Measurements from ENCODE around the gene KRTAP10-4.
"Not testable (repeated sequence)": the region's sequence is repeated elsewhere in the genome, so short reads cannot be mapped to it uniquely, and the experiment has no call there.

KRTAP10-4 gene

DNA sequence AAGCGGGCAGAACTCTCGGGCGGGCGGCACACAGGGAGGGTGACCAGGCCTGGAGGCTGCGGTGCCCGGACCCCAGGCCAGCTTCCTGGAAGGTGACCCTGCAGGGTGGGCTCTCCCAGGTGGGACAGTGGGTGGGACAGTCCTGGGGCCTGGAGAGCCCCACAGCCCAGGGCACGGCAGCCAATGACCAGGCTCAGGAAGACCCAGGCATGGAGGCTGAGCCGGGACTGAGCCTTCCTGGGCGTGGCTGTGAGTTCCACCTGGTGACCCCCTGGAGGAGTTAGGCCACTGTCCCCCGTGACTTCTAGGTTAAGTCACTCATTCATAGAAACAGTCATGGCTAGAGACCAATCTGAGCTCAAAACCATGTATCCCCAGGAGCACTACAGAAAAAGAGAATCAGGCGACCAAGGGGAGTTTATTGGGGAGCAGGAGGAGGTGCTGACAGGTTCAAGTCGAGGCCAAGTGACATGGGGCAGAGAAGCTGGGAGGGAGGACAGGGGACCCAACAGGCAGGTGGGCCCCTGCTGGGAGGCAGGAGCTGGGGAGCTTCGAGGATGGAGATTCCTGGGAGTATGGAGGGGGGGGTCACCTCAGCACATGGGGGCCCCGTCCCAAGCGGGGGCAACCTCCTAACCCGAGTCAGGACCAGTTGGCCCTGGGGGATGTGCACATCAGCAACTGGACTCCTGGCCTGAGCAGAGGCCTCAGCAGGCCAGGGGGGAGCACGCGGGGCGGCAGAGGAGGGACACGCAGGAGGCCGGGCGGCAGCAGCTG is 5.7 kb downstream of the KRTAP10-4 start:
- DNase-seq (ENCODE audit: low read depth), result no peak

DNA sequence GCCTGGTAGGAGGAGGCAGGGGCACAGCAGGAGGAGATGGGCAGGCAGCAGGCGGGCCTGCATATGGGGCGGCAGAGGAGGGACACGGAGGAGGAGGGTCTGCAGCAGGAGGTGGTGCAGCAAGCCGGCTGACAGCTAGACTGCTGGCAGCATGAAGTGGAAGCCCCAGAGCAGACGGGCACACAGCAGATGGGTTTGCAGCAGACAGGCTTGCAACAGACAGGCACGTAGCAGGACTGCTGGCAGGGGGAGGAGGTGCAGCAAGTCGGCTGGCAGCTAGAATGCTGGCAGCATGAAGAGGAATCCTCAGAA is 6.3 kb downstream of the KRTAP10-4 start:
- no peak for DNase-seq (ENCODE audit: low read depth)

DNA sequence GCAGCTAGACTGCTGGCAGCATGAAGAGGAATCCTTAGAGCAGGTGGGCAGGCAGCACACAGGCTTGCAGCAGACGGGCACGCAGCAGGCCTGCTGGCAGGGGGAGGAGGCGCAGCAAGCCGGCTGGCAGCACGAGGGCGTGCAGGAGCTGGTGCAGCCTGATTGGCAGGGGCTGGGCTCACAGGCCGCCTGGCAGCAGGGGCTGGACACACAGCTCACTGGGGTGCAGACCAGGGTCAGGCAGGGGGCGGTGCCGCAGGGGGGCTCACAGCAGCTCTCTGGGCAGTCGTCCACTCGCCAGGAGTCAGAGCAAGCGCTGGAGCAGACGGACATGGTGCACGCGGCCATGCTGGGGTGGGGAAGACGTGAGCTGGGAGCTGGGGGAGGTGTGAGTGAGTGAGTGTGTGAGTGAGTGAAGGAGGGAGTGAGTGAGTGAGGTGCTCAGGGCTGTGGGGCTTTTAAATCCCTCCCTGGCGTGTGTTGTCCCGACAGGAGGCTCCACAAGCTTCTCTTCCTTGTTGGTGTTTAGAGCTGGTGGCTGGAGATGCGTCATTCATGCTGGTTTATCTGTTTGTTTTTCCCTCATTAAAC is 6.8 kb downstream of the KRTAP10-4 start, which contains the start of gene KRTAP10-5:
Gene KRTAP10-5 (minus strand): TSS at position 374 of the 591 bp plus-strand sequence. CDS start 26 bp downstream, at position 348.
- not testable (repeated sequence) for DNase-seq (ENCODE audit: low read depth)

DNA sequence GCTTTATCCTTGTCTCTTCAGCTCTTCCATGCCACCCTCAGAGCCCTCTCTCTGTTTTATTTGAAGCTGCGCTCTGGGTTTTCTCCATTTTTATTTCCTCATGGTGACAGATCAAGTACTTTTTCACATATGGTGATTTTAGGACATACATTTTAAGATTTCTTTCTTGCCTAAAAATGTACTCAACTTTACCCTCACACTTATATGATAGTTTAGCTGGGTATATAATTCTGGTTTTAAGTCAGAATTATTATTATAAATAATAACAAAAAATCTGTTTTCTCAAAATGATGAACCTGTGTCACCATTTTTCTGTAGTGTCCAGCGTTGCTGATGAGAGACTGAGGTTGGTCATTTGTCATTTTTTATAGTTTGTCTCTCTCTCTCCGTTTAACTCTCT is 7.6 kb downstream of the KRTAP10-4 start:
- DNase-seq (ENCODE audit: low read depth), result no peak

DNA sequence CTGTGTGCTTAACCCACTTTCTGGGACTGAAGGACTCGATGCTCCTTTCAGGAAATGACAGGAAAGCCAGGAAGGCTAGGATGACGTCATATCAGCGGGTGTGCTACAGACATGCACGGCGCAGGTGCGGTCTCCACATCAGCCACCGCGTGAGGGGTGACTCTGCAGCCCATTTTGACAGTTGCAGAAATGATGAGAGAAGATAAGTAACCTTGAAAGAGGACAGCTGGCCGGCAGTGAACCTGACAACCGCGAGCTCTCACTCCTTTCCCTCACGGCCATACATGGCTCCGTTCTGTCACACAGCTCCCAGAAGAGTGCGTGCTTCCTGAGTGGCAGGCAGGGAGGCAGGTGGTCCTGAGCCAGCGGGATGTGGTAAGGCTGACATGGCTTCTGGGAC is 8.5 kb downstream of the KRTAP10-4 start:
- DNase-seq (ENCODE audit: low read depth), result no peak

DNA sequence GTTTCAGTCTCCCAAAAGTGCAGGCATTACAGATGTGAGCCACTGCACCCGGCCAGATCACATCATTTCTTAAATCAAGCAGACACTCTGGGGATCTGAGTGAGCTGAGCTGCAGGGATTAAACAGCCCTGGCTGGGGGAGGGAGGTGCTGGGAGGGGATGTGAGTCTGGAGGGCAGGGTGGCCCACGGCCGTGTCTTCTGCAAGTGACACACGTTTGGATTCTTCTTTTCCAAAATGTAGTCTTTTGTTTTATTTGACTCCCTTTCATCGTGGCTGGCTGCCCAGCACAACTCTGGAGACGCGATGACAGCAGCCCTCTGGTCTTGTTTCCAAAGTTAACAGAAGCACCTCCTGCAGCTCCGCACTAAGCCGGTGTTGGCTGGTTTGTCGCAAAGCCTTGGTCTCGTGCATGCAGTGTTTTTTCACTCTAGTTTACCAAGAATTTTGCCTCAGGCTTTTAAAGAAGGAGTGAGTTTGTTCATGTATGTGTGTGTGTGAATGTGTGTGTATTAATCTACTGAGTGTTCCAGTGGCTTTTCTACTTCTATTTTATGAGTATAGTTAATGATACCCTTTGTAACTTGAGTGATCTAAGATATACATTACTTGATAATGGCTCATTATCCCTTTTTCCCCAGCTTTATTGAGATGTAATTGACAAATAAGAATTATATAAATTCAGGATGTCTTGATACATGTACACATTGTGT is 9.7 kb downstream of the KRTAP10-4 start:
- DNase-seq (ENCODE audit: low read depth), result no peak

DNA sequence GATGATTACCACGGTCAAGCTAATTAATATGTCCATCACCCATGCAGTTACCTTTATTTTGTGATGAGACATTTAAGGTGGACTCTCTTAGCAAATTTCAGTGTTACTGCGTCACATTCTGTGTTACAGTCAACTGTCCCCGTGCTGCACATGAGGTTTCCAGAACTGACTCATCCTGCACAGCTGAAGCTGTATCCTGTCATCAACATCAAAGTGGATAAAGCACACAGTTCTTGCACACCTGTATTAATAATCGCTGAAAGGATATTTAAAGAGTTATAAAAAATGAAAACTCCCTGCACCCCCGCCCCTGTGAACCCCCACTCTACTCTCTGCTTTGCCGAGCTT is 10.2 kb downstream of the KRTAP10-4 start:
- DNase-seq (ENCODE audit: low read depth), result peak; percentile 22

DNA sequence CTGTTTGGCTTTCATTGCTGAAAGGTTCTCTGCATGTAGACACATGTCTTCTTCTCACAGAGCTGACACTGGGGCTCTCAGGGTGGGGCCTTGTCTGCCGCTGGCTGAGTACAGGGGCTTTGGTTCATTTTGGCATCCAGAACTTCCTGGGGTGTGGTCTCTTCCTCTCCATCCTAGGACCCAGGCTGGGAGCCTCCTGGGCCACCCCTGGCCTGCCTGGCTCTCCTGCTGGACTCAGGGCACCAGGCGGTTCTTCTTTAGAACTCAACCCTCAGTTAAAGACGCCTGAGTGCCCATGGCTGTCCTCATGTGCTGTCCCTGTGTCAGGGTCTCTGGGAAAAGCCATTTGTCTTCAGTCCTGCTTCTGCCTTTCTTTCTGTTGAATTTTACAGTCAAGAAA is 12.4 kb downstream of the KRTAP10-4 start:
- no peak for DNase-seq (ENCODE audit: low read depth)

DNA sequence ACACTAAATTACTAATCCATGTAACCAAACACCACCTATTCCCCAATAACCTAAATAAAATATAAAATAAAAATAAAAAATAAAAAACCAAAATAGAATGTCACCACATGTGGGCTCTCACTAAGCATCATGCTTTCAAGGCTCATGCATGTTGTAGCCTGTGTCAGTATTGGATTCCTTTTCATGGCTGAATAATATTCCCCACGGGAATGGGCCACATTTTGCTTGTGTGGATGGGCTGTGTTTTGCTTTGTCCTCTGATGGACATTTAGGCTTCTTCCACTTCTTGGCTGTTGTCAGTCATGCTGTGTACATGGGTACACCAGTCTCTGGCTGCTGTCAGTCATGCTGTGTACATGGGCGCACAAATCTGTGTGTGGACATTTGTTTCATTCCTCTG is 15.6 kb downstream of the KRTAP10-4 start:
- DNase-seq (ENCODE audit: low read depth), result no peak

DNA sequence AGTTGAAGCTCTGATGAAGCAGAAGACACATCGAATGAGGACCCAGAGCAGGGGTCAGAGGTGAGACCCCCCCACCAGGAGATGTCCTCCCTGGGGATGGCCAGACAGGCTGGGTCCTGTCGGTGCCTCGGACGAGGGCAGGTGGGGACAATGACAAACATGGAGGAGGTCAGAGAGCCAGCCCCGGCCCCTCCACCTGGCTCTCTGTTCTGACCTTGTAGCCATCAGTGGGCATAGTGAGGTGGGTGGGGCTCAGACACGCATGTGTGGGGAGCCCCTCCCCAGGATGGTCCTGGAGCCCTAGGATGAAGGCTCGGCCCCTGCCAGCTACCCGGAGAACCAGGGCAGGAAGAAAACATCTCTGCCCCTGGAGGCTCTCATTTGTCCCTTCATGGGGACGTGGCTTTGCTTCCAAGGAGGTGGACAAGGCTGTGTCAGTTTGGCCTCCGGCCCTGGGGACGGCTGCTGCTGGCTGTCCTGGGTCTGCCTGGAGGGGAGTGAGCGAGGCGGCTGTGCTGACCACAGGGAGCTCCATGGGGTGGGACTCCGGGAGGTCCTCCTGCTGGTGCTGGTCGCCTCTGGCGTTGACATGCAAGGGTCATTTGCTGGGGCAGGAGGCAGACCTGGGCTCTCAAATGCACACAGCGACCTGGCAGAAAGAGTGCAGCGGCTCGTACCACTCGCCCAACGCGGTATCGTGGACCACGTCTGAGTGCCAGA is 16.2 kb downstream of the KRTAP10-4 start:
- DNase-seq (ENCODE audit: low read depth), result no peak

DNA sequence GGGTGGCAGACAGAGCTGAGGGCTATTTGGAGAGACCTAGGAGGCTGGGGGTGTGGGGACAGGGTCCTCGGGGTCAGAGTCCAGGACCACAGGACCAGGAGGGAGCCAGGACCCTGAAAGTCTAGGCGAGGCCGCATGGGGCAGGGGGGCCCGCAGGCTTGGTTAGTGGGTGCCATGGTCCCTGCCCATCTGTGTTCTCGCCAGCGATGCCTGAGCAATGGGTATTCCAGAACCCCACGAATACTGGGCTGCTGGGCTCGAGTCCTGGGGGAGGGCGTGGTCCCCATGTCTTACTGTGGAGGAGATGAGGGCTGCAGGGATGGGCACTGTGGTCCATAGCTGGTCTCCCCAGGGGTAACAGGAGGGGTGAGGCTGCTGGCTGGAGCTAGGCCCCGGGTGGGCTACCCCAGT is 16.8 kb downstream of the KRTAP10-4 start:
- DNase-seq (ENCODE audit: low read depth), result no peak

DNA sequence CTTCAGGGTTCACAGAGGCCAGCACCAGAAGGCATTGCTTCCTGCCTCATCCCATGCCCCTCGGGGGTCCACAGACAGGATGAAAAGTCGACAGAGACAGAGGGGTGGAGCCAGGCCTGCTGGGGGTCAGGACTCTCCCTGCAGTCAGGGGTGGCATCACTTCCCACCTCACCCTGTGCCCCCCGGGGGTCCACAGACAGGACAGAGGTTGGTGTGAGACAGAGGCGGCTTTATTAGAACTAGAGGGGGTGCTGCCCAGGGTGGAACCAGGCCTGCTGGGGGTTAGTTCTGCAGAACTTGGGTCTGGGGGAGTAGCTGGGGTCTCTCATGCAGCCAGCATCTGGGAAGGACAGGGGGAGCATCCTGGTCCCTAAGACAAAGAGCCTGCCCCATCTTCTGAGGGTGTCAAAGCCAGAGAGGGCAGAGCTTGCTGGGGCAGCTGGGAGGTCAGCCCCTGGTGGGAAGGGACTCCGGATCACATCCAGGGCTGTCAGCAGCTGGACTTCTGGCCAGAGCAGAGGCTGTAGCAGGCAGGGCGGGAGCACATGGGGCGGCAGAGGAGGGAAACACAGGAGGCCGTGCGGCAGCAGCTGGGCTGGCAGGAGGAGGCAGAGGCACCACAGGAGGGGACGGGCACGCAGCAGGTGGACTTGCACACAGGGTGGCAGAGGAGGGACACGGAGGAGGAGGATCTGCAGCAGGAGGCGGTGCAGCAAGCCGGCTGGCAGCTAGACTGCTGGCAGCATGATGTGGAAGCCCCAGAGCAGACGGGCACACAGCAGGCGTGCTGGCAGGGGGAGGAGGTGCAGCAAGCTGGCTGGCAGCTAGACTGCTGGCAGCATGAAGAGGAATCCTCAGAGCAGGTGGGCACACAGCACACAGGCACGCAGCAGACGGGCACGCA is 17.6 kb downstream of the KRTAP10-4 start:
- not testable (repeated sequence) for DNase-seq (ENCODE audit: low read depth)

DNA sequence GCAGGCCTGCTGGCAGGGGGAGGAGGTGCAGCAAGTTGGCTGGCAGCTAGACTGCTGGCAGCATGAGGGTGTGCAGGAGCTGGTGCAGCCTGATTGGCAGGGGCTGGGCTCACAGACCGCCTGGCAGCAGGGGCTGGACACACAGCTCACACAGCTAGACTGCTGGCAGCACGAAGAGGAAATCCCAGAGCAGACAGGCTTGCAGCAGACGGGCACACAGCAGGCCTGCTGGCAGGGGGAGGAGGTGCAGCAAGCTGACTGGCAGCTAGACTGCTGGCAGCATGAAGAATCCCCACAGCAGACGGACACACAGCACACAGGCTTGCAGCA is 18.2 kb downstream of the KRTAP10-4 start:
- DNase-seq (ENCODE audit: low read depth), result not testable (repeated sequence)

DNA sequence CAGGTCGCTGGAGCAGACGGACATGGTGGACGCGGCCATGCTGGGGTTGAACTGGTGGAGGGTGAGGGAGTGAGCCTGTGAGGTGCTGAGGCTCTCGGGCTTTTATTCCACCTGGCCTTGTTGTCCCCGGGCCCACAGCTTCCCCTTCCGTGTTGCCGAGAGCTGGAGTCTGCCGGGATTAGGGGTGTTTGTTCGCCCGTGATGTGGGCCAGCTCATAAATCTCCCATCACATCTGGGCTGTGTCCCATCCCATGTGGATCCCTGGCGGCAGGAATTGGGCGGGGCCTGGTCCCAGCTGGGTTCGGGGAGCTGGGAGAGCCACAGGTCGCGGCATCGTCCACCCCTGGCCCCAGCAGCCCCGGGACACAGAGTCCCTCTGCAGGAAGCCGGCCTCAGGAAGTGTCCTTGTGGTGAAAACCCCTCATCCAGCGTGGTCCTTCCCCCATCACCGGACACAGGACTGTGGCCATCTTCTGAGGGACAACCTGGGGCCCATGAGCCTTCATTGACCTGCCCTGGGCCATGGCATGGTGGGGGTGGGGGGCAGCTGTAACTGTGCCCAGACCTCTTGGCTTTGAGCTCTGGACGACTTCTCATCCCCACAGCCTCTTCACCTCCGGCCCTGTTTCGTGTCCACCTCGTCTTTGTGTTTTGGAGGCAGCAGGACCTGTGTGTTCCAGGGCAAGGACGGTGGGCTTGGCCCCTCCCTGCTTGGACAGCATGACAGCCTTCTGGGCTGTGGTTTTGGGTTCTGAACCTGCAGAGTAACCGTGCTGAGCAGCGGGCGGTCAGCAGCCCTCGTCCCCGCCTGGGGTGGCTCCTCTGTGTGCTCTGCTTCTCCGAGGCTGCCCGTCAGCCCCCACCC is 19.1 kb downstream of the KRTAP10-4 start, which contains the start of gene KRTAP10-6:
Gene KRTAP10-6 (minus strand): TSS at position 60 of the 866 bp plus-strand sequence. CDS start 21 bp downstream, at position 39.
- DNase-seq (ENCODE audit: low read depth), result no peak

DNA sequence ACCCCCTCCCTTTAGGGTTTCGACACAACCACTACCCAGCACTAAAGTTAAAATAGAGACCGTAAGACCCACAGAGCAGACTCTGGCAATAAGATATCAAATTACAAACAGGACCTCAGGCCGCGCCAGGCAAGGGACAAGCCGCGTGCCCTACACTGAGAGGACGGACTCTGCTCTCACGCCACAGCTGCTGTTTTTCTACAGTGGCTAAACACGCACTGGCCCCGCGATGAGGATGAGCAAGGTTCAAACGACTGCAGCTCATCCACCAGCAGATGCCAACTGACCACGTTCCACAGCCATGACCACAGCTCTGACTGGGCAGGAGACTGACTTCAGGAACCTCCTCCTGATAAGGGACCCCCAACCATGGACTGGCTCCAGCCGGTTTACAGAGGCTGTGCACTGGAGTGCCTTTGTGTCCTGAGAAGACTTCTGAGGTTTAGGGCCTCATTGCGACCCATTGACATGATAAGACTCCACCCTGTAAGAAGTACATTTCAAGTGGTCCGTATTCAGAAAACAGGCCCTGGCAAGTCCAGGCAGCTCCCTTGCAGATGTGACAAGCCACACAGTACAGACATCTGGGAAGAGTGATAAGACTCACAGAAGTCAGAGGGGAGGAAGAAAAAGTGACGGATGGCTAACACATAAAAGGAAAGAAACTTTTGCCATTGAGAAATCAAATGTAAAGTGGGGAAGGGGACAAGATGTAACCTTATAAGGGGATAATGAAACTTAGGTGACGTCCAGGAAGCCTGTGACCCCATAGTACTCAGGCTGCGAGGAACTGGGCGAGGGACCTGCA is 20.3 kb downstream of the KRTAP10-4 start:
- DNase-seq (ENCODE audit: low read depth), result no peak

DNA sequence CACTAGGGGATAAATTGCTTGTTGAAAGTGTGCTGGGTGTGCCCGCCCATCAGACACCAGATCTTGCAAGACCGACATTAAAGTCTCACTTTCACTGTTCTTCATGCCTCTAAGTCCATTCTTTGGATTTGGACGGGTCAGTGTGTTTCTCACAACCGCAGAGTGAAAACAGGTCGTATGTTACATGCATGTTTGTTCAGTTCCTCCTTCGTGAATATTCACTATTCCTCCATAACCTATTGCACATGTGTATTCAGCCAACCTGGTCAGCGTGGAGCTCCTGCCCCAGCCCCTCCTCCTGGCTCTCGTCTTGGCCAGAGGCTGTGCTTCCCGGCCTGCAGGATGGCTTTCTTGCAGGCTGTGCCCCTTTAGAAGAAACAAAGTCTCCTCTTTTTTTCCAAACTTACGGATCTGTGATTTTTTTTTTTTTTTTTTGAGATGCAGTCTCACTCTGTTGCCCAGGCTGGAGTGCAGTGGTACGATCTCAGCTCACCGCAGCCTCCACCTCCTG is 20.9 kb downstream of the KRTAP10-4 start:
- no peak for DNase-seq (ENCODE audit: low read depth)

DNA sequence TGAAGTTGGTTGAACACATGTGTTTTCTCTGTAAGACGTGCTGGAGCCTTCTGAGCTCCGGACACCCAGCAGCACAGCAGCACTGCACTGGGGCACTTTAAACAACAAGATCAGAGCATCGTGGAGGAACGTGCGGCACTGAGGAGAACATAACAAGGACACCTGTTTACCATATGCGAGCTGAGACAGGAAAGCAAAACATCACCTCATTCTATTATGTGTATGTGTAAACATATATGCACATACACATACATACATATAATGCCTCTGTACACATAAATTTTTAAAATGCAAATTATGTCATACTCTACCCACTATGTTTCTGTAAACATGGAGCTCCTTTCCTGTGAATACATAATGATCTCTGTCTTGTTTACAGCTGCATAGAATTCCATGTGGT is 22.0 kb downstream of the KRTAP10-4 start:
- no peak for DNase-seq (ENCODE audit: low read depth)

DNA sequence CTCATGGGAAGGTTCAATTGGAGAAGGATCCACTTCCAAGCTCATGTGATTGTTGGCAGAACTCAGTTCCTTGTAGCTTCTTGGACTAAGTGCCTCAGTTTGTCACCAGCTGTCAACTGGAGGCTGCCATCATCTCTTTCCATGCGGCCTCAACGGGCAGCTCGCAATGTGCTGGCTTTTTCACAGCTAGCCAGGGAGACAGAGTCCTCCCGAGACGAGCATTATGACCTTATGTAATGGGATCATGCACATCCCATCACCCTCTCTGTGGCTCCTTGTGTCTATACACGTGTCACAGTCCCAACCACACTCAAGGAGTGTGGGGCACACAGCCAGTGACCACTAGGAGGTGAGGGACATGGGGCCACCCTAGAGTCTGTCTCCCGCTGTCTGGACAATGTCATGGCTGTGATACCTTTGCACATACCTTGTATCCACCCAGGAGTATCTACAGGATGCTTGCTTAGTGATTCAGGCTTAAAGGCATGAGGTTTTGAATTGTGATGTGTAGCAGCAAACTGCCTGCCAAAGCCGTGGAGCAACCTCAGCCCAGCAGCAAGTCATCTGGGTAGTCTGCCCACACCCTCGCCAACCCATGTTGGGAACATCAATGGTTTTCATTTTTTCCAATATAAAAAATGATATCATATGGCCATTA is 22.7 kb downstream of the KRTAP10-4 start:
- DNase-seq (ENCODE audit: low read depth), result no peak

DNA sequence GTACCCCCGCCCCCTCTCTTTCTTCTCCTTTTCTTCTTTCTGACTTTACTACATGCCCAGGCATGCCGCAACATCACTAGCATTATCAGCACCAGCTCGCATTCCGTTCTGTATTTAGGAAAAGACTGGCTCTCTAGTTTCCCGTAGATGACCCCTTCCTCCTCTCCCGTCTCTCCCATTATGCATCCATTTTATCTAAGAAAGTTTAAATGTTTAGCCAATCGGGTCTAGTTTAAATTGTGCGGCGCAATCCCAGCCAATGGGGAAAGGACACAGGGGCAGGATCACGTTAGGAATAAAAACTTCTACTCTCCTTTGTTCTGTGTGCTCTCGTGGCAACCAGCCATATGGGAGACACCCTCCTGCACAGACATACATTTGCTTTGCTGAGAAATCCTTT is 24.5 kb downstream of the KRTAP10-4 start:
- DNase-seq (ENCODE audit: low read depth), result no peak

All from T follicular helper cell (primary cell).